Hematopoietic multipotent progenitor cell treated with erythropoietin and hydrocortisone succinate and interleukin-3 and kit ligand, for 8 days (in vitro differentiated cells): ENCODE measurements around the gene F2R.
"Not testable (repeated sequence)": the region's sequence is repeated elsewhere in the genome, so short reads cannot be mapped to it uniquely, and the experiment has no call there.

Experiments used
- DNase-seq: peaks from one replicate; pipeline ENCODE4 v3.0.0-alpha.2; 2015

Gene F2R

DNA sequence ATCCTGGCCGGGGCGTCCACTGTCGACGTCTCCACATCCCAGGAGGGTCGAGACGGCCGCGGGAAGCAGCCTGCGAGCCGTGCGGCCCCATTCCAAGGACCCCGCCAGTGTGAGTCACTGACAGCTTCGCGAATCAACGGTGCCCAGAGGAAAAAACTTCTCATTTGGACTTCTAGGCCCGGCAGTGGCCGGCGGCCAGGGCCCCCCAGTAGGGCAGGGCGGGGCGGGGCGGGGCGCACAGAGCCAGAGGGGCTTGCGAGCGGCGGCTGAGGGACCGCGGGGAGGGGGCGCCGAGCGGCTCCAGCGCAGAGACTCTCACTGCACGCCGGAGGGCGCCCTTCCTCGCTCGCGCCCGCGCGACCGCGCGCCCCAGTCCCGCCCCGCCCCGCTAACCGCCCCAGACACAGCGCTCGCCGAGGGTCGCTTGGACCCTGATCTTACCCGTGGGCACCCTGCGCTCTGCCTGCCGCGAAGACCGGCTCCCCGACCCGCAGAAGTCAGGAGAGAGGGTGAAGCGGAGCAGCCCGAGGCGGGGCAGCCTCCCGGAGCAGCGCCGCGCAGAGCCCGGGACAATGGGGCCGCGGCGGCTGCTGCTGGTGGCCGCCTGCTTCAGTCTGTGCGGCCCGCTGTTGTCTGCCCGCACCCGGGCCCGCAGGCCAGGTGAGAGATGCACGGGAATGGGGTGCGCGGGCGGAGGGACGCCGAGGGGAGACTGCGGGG lies at the start of gene F2R:
F2R (plus strand) TSS at position 391 of the 720 bp plus-strand sequence; CDS start at position 573, 182 bp downstream.
- DNase-seq, result peak; percentile 38

DNA sequence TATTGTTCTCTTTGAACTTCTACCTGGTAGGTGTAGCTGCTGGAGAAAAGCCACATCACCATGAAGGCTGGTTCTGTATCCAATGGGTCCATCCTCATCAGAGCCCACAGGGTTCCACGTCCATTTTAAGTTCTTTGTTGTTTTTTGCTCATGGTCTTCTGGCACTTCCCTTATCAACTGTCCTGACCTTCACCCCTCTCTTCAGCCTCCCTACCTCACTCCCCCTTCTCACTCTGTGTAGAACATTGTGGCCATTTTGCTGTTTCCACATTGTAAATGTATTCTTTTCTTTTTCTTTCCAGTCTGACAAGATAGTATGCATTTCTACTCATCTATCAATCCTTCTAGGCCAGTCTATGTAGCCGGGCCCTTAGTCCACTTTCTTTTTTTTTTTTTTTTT lies 48.4 kb upstream of the F2R start:
- DNase-seq, result no peak

DNA sequence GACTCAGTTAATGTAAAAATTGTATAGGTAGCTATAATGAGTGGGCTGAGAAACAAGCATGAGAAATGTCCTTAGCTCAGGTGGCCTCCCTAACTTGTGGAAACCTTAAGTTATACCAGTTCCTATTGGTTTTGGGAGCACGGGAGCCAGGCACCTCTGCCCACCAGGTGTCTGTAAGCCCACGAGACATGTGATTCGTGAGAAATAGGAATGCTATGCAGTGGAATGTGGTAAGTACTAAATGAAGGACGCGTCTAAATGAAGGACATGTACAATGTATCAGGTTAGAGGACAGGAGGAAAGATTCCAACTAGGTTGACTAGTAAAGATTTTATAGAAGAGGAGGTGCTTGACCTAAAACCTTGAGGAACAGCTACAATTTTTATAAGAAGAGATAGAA lies 46.7 kb upstream of the F2R start:
- no peak for DNase-seq

DNA sequence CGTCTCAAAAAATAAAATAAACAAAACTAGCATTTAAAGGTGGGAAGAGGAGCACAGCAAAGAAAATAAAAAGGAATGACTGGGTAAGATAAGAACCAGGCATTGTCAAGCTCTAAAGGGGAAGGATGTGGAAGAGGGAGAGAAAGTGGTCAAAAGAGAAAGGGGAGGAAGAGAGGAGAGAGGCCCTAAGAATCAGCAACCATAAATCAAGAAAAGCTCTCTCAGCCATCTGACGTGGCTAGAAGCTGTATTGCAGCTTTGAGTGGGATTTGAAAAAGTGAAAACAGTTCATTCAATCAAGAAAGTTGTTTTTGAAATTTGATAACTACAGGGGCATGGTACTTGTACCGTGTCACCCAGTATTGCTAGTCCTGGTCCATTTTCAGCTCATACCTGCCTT lies 45.4 kb upstream of the F2R start:
- no peak for DNase-seq

DNA sequence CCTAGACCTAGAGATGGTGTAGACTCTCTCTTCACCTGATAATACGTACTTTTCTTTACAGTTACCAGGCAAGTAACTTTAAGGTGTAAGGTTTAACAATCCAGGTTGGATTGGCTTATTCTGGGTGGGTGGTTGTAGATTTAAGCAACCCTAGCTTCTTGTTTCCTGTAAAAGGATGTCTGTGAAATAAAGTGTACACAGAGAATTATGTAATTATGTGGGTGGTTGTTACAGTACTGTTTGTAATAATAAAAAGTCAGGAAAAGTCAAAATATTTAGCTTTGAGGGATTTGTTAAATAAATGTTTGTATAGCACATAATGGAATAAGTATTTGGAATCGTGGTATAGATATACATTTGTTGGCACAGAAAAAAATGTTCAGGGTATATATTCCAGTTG lies 43.7 kb upstream of the F2R start:
- DNase-seq, result no peak

DNA sequence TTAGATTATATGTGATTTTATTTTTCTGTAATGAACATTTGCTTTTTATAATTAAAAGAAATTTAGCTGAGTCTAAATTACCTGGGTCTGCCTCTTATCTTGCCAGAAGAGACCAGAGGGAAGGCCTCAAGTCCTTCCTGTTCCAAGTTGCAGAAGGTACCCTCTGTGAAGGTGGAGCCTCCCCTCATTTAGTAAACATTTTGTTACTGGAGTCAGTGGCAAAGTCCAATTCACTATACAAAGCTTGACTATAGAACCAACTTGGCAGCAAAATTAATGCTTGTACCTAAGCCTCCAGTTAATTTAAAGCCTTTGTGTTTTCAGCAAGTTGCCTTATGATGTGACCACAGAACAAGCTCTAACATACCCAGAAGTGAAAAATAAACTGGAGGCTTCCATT lies 42.8 kb upstream of the F2R start:
- no peak for DNase-seq

DNA sequence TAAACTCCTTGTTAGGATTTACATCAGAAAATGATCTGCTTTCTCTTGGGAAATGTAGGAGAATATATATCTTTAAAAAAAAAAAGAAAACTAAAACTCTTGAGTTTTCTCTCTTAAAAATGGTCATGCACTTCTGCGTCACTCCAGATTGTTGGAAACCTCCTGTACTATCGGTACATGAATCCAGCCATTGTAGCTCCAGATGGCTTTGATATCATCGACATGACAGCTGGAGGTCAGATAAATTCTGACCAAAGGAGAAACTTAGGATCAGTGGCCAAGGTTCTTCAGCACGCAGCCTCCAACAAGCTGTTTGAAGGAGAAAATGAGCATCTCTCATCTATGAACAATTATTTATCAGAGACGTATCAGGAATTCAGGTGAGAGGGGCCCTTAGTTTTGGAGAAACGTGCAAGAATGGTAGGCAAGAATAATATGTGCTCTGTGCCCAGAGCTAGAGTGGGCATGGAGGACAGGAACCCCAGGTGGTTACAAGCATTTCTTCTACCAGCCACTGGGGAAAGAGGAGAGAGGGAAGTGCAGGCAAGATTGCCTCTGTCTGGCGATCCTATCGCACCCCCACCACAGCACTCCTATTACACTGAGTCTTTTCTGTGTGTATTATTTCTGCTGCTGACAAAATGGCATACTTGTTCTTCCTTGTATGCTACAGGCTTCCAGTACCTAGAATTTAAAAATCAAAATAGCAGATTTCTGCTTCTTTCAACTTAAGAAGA lies 41.4 kb upstream of the F2R start:
- DNase-seq, result no peak

DNA sequence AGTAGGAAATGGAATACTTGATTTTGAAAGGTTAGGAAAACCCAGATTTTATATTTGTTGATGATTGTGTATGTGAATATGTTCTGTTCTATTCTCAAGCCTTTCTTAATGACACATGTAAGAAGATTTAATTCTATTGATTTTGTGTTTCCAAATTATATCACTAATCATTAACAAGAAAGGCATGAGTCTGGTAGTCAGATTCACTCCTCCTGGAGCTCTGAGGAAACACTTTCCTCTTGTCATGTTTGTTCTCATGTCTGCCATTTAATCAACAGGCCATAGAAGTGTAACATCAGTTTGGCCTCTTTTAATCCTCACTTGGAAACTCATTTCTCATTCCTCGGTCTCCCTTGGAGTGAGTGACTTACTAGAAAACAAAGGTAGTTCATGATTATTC lies 40.6 kb upstream of the F2R start:
- no peak for DNase-seq

DNA sequence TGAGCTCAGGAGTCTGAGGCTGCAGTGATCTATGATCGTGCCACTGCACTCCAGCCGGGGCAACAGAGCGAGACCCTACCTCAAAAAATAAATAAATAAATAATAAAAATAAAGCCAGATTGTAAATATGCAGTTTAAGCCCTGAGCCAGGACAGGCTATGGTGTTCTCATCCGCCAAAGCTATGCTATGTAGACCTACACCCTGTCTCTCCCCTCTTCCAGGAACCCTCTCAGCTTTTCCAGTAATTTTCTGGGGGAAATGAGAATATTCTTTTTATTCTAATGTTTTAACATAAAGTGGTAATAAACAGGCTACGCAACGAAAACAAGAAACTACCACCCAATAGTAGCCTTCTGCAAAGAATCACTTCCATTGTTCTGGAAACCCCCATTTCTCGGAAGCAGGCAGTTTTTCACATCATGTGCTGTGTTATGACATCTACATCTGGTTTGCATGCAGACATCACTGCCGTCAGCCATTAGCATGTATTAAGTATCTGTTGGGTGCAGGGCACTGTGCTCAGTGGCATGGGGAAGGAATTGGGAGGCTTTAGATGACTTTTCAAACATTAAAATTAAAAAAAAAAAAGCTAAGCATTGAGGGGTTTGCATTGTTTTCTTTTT lies 38.0 kb upstream of the F2R start:
- no peak for DNase-seq

DNA sequence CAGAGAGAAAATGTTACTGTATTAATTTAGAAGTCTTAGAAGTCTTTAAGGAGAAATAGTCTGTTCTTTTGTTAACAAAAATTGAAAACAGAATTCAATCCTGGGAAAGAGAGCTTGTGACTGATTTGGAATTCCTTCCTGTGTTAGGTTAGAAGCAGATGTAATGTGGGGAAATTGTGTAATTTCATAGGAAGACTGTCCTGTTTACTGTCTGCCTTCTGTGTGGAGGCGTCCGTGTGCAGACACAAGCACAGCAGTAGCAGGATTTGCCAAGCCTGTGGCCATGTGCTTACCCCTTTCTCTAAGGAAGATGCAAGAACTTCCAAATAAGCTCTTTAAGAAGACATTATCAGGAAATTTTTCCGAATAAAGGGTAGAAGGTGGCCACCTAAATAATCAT lies 36.7 kb upstream of the F2R start:
- DNase-seq, result no peak

DNA sequence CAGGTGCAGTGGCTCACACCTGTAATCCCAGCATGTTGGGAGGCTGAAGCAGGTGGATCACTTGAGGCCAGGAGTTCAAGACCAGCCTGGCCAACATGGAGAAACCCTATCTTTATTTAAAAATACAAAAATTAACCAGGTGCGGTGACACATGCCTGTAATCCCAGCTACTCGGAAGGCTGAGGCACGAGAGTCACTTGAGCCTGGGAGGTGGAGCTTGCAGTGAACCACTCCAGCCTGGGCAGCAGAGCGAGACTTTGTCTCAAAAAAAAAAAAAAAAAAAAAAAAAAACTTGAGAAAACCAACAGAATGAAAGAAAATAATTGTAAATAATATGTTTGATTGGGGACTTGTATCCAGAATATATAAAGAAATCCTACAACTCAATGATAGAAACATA lies 35.1 kb upstream of the F2R start:
- not testable (repeated sequence) for DNase-seq

DNA sequence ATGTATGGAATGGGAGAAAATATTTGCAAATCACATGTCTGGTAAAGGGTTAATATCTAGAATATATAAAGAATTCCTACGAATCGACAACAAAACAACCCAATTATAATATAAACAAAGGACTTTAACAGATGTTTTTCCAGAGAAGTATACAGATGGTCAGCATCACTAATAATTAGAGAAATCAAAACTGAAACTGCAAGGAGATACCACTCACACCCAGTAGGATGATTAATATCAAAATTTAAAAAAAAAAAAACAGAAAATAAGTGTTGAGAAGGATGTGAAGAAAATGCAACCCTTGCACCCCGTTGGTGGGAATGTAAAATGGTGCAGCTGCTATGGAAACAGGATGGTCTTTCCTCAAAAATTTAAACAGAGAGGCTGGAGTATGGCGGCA lies 34.6 kb upstream of the F2R start:
- DNase-seq, result no peak

DNA sequence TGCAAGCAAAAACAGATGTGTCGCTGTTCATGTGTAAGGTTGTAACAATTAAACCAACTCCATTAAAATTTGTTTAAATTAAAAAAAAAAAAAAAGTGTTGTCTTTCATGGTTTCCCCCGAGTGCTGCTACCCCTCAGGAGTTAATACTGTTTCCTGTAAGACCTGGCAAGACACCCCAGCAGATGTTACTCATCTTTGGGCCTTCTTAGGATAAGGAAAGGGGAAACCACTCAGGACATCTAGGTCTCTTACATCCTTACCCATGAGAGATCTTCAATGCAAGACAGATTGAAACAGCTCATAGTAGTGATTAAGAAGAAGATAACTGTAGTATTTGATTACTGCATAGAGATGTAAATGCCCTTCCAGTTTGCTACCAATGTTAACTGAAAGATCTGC lies 33.5 kb upstream of the F2R start:
- no peak for DNase-seq

DNA sequence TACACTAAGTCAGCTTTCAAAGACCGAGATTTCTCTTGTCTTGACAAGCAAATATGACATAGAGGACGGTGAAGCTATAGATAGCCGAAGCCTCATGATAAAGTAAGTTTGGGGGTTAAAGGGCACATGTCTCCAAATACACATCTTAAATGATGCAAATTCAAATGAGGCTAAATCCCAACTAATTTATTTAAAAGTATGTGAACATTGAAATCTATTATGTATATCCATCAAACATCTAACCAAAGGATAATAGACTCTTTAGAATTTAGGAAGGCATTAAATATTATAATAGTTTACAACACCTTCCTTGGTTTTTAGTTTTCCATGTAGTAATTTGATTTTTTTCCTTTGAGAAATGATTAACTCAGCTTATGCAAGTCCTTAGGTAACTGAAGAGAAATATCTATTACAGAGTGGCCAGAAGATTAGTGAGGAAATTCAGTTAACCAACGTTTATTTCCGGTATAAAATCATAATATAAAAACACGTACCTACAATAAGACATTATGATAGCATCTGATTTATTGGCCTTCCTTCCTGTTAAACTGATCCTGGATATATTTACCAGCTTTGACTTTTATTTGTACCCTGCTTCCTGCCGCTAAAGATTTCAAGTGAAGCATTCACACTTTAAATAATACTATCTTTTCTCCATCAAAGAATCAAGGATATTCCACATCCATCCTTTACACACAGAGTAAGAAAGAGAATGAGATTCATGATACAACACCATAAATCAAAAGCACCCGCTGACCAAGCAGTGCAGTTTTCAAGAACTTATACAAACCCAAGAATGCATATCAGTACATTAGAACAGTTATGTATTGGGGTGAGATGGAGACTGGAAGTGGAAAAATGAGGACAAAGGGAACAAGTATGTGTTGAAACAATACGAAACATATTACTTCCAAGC lies 31.9 kb upstream of the F2R start:
- DNase-seq, result no peak

DNA sequence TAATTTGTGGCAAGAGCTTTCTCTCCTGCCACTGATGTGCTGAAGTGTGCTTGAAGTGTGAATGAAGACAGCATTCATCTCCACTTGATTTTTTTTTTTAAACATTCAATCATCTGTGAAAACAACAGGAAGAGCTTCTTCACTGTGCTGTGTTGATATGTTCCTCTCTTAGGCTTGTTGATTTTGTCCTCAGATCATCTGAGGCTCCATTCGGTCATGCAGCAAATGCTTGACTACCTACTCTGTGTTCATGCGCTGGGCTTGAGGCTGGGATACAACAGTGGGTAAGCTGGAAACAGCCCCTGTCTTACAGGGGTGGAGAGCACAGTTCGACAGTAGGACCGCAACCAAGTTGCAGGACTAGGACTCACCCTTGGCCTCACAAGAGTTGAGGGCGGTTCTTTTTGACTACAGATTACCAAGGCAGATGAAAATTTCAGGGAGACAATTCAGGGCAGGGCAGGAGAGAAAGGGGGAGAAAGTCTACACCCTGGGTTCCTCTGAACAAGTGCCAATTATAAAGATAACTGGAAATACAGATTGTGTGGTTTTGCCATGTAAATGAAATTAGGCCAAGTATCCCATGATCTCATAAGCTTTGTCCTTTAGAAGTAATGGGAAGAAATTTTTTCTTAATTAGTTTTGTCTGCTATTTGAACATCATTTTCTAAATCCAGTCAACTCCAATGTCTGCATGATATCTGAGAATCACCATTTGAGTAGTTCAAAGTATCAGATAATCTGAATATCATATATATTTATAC lies 31.0 kb upstream of the F2R start:
- DNase-seq, result peak; percentile 58

DNA sequence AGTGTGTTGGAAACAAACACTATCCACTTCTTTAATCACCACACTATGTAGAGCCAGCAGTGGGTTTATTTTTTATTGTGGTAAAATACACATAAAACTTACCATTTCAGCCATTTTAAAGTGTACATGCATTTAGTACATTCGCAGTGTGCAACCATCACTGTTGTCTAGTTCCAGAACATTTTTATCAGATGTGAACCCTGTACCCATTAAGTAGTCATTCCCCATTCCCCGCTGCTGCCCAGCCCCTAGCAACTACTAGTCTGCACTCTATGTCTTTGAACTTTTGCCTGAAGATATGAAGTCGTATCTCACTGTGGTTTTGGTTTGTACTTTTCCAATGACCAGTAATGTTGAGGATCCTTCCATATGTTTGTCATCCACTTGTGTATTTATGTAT lies 30.2 kb upstream of the F2R start:
- peak; percentile 13 for DNase-seq

DNA sequence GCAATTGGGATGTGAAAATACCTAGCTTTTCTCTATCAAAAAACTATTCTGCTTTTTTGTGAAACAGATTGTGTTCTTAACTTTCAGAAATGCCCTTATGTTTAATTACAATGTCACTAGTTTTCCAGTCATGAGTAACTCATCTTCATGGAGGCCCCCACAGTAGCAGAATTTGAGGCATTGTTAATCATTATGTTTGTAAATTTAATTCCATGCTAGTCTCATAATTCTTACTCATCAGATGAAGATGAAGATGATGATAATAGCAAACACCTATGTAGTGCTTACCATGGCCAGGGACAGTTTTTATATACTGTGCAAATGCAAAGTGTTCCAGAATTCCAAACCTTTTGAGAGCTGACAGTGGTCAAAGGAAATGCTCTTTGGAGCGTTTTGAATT lies 27.7 kb upstream of the F2R start:
- no peak for DNase-seq

DNA sequence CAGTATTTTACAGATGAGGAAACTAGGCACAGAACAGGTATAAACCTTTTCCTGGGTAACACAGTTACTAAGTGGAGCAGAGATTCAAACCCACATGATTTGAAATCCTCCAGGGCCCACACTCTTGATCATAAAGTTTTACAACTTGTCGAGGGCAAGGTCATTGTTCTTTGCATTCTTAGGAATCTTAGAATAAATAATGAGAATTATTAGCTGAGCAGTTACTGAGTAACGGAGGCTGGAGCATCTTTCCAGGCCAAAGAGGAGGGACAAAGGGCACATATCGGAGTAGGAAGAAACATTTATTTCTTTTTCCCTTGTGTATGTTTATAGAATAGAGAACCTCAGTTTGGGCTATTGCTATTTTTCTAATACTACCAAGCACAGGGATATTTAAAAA lies 27.1 kb upstream of the F2R start:
- no peak for DNase-seq

DNA sequence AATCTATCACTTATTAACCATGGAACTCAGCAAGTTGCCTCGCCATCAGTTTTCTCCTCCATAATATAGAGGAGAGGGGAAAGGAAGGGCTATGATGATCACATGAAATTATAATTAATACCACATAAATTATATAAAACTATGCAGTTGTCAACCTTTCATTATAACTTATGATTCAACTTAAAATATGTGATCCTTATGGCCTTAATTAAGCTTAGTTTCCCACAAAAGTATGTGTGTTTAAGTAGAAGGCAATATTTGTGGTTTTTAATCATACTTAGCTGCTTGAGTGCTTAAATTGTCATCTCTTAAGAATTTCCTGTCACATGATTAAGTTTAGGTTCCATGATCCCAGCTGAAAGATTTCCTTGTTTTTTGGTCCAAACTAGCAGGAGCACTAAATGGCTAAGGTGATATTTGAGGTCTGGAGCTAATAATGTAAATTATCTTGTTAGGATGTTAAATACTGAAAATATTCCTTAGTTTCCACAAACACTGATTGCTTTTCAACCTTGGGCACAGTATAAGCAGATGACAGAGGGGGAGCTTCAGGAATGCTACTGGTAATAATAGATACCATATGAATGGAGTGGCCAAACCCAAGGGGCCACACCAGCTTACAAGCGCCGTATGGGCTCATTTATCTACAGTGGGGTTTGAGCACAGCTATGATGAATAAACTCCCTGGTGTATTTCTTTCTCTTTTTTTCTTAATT lies 26.4 kb upstream of the F2R start:
- no peak for DNase-seq

DNA sequence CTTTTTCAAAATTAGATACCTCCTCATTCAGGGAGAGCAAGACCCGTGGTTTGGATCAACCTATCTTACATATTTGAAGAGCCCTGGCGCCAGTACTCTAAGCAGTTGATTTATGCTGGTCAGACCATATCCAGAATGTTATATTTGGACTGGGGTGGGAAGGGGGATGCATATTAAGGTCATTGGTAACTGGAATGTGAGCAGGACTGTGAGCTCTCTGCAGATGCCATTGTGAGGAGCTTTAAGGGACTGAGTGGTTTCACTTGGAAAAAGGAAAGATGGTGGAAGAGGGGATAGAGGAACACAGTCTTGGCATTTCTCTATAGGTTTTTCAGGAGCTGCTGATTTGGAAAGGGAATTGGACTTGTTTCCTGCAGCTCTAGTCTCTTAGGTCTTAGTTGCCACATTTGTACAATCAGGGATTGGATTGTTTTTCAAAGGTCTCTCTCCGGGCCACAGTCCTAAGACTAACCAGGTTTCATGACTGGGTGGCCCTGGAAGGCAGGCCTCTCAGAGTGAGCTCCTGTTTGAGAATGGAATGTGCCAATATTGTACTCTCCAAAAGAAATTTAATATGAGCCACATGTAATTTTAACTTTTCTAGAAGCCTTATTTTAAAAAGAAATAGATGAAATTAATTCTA lies 25.8 kb upstream of the F2R start:
- DNase-seq, result no peak
